GM12878 (cell line): ENCODE data around the gene COPS7A. TPM values are rescaled to one million over a fixed set of nuclear protein-coding genes. Genes with fewer than 3 reads are reported as not detected.

Experiments used
- ATAC-seq: fragments of 200-7000 bp; cut with Tn5 transposase; 3 replicates; pipeline ENCODE4 v1.9.1; 2020; ENCODE audit warnings: mild to moderate bottlenecking, moderate library complexity
- BruUV-seq: library from RNA; stranded (reverse); fragments of 400-500 nt; replicated peaks from 2 replicates; lab custom pipeline; 2021; lab: Mats Ljungman, UMichigan
- CTCF ChIA-PET: fragments of 300-600 bp; sonication (Branson Sonifier 250); formaldehyde crosslinking; extraction: SDS; loops from one replicate; lab custom pipeline; 2021; ENCODE audit warnings: inconsistent platforms; lab: Yijun Ruan, JAX
- POLR2A ChIA-PET: fragments of 350-600 bp; formaldehyde crosslinking; extraction: SDS; loops from one replicate; lab custom pipeline; 2021; ENCODE audit warnings: inconsistent platforms; lab: Charles Lee
- RAD21 ChIA-PET: fragments of 300-600 bp; sonication (Branson Sonifier 250); formaldehyde crosslinking; loops from one replicate; lab custom pipeline; 2023; ENCODE audit warnings: antibody characterized with exemption; ENCODE audit not compliant: unreplicated experiment; lab: Charles Lee
- SMC1A ChIA-PET: fragments of 300-600 bp; sonication (Branson Sonifier 250); formaldehyde crosslinking; loops from one replicate; lab custom pipeline; 2023; ENCODE audit not compliant: unreplicated experiment, uncharacterized antibody; lab: Charles Lee
- DNase-seq: peaks from one replicate; pipeline ENCODE4 v3.0.0-alpha.2; 2011; ENCODE audit warnings: low read depth, low spot score
- FAIRE-seq: peaks from 3 replicates; lab custom pipeline; 2011; peaks lifted over from hg19 to GRCh38; lab: Jason Lieb, UNC
- H2AFZ ChIP-seq: 2 replicates; pipeline ENCODE4 v1.6.0; 2011; ENCODE audit warnings: low read depth, low read length, control low read depth; ENCODE audit not compliant: control insufficient read depth
- H3K27ac ChIP-seq: 2 replicates; pipeline ENCODE4 v1.5.1; 2011; ENCODE audit warnings: control low read depth; ENCODE audit not compliant: control insufficient read depth, insufficient read depth
- H3K27me3 ChIP-seq, 2 experiments: replicated peaks in 1 of 2; 2 replicates each; pipeline versions ENCODE4 v1.6.0 to v1.6.1; 2011; ENCODE audit warnings: low read length in 1 of 2; ENCODE audit not compliant: control insufficient read depth in 2 of 2, insufficient read depth in 2 of 2
- H3K36me3 ChIP-seq, 2 experiments: 2 replicates each; pipeline ENCODE4 v1.5.1; 2011; ENCODE audit warnings: low read length in 1 of 2; ENCODE audit not compliant: control insufficient read depth in 2 of 2, insufficient read depth in 2 of 2
- H3K4me1 ChIP-seq: 2 replicates; pipeline ENCODE4 v1.6.1; 2011; ENCODE audit warnings: mild to moderate bottlenecking, low read length, moderate library complexity, mixed read lengths; ENCODE audit not compliant: control insufficient read depth, insufficient read depth
- H3K4me2 ChIP-seq: 2 replicates; pipeline ENCODE4 v1.6.0; 2011; ENCODE audit warnings: control low read depth; ENCODE audit not compliant: control insufficient read depth, insufficient read depth
- H3K4me3 ChIP-seq: fragments of 200-600 bp; sonication (generic); 2 replicates; pipeline ENCODE4 v1.5.1; 2016
- H3K79me2 ChIP-seq: 2 replicates; pipeline ENCODE4 v1.6.0; 2011; ENCODE audit warnings: low read length; ENCODE audit not compliant: control insufficient read depth, insufficient read depth
- H3K9ac ChIP-seq: 2 replicates; pipeline ENCODE4 v1.8.0; 2011; ENCODE audit warnings: low read length, control low read depth, mixed read lengths; ENCODE audit not compliant: control insufficient read depth, insufficient read depth
- H3K9me3 ChIP-seq: replicated peaks from 3 replicates; pipeline ENCODE4 v1.5.1; 2011; ENCODE audit warnings: mild to moderate bottlenecking, low read length; ENCODE audit not compliant: control insufficient read depth, insufficient read depth
- H4K20me1 ChIP-seq: 2 replicates; pipeline ENCODE4 v1.6.0; 2011; ENCODE audit not compliant: control insufficient read depth, insufficient read depth
- RUNX3 ChIP-seq: IDR thresholded peaks from 2 replicates; pipeline ENCODE4 v1.6.1; 2012; ENCODE audit warnings: low read length, inconsistent platforms
- WGBS: methylation state at CpG from one replicate; pipeline ENCODE4 v1.1.6; 2016; ENCODE audit warnings: low lambda C conversion rate; ENCODE audit not compliant: insufficient replicate concordance, insufficient coverage; ENCODE audit errors: missing lambda C conversion rate; 5-methylcytosine and 5-hydroxymethylcytosine counted together
- in situ Hi-C: fragments of 300-500 bp; cut with MboI; formaldehyde crosslinking; loops from 9 replicates; pipeline ENCODE4 v1.14.3; 2018; ENCODE audit warnings: mixed read lengths
- intact Hi-C: fragments of 100-400 bp; cut with micrococcal nuclease; formaldehyde crosslinking; loops from one replicate; pipeline ENCODE4 v1.14.2; 2022; ENCODE audit not compliant: unreplicated experiment
- polyA plus RNA-seq, 11 experiments: library from polyadenylated mRNA; depleted of rRNA in 4 of 11; unstranded in 6 of 11; stranded (reverse) in 5 of 11; fragments of >200 nt; fragmentation: Nextera tagmentation in 4 of 11; fragmentation: Illumina TruSeq in 1 of 11; extraction: Ambion mirVana in 4 of 11; extraction: Trizol in 1 of 11; gene quantifications; 1 replicate in 1 of 11; 2 replicates in 10 of 11; pipeline versions ENCODE4 v1.2.1 to v1.2.3, GENCODE V29; 2011 to 2016; ENCODE audit warnings: inconsistent platforms in 2 of 11, missing spikeins in 2 of 11, low read depth in 1 of 11
- total RNA-seq, 4 experiments: library from RNA; depleted of rRNA in 3 of 4; stranded (reverse); fragments of >200 nt in 3 of 4; fragmentation: Illumina TruSeq in 1 of 4; extraction: Trizol in 1 of 4; gene quantifications; 2 replicates each; pipeline versions ENCODE4 v1.2.1 to v1.2.3, GENCODE V29; 2013 to 2021
- TF ChIP-seq, protein P1 (sequence below): IDR thresholded peaks from 2 replicates; pipeline ENCODE4 v1.6.1; 2012; ENCODE audit warnings: low read depth, low read length, improper control_type of control experiment

COPS7A gene
- total and polyA plus RNA-seq, 10 of the 15 experiments (the other 5 are each of a cell fraction or from before 2014, with no cell fraction given) = 25.7 to 74.0 (median 51.9) TPM

GRCh38 chr12:6734506-6735387 lies 10.9 kb downstream of the COPS7A start:
- in situ Hi-C loops (no loop called here), intact Hi-C loops (loop anchor here (5.0 kb wide), 2 partner anchors 43 to 93 kb away; partner anchors contain the start of gene P3H3)
- POLR2A ChIA-PET = interaction anchor here (0.6 to 2.1 kb wide), 3 partner anchors 18 to 179 kb away, joined by 3 to 6 read pairs (median 4); partner anchors contain the start of gene MLF2
- no peaks in the 10 kb centered on the region for H3K9me3 ChIP-seq
- H3K4me3 ChIP-seq = no peak overlapping the region
- DNase-seq (no peak), FAIRE-seq (no peak), ATAC-seq (no peak)
- 91% methylated on average over 10 of the region's 10 CpGs for WGBS
- H3K9ac ChIP-seq = no peak overlapping the region
- H3K79me2 ChIP-seq = no peaks in the 10 kb centered on the region
- BruUV-seq = no TSS peak
- H3K27me3 ChIP-seq = no peaks in the 10 kb centered on the region
- SMC1A ChIA-PET = interaction anchor here (0.5 to 1.4 kb wide), 4 partner anchors 10 to 94 kb away, joined by 3 to 5 read pairs (median 4); partner anchors contain the start of genes MLF2 and P3H3
- no peak overlapping the region for H3K27ac ChIP-seq
- H3K36me3 ChIP-seq = peaks cover 2 to 3% of the 10 kb centered on the region in 2 experiments; a peak in 3 of 4 replicates
- CTCF ChIA-PET = interaction anchor here (0.8 to 4.7 kb wide), 3 partner anchors 11 to 100 kb away, joined by 3 to 23 read pairs (median 11); partner anchors contain the start of gene COPS7A
- RAD21 ChIA-PET = interaction anchor here (1.2 to 2.1 kb wide), 2 partner anchors 18 to 32 kb away, joined by 4 to 7 read pairs; partner anchors contain the start of genes MLF2 and PTMS
- no peak overlapping the region for H3K4me2 ChIP-seq
- TF ChIP-seq RUNX3 = no peak
- TF ChIP-seq, protein P1, sequence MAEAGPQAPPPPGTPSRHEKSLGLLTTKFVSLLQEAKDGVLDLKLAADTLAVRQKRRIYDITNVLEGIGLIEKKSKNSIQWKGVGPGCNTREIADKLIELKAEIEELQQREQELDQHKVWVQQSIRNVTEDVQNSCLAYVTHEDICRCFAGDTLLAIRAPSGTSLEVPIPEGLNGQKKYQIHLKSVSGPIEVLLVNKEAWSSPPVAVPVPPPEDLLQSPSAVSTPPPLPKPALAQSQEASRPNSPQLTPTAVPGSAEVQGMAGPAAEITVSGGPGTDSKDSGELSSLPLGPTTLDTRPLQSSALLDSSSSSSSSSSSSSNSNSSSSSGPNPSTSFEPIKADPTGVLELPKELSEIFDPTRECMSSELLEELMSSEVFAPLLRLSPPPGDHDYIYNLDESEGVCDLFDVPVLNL = no peak
- no peak overlapping the region for H2AFZ ChIP-seq
- no peaks in the 10 kb centered on the region for H4K20me1 ChIP-seq
- H3K4me1 ChIP-seq = peaks cover 5% of the 10 kb centered on the region; the same call in 1 of the 2 replicates
